Measurements from ENCODE around the gene MMD2.

DNA sequence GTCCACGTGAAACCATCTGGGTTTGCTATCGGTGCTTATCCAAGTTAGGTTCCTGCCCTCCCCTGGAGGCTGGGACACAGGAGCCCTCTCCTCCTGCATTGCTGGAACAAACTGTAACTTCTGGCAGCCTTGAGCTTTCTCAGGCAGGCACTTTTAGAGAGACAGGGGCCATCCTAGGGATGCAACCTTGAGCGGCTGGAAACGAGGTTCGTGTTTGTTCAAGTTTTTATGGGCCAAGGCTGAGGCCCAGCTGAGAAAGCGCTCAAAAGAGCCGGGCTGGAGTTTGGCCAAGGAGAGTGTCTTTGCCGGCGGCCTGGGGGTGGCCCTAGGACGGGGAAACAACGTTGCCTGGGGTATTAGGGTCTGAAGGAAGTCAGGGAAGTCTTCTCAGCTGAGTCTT lies 5.5 kb upstream of the MMD2 start:
- TF ChIP-seq, protein P1, sequence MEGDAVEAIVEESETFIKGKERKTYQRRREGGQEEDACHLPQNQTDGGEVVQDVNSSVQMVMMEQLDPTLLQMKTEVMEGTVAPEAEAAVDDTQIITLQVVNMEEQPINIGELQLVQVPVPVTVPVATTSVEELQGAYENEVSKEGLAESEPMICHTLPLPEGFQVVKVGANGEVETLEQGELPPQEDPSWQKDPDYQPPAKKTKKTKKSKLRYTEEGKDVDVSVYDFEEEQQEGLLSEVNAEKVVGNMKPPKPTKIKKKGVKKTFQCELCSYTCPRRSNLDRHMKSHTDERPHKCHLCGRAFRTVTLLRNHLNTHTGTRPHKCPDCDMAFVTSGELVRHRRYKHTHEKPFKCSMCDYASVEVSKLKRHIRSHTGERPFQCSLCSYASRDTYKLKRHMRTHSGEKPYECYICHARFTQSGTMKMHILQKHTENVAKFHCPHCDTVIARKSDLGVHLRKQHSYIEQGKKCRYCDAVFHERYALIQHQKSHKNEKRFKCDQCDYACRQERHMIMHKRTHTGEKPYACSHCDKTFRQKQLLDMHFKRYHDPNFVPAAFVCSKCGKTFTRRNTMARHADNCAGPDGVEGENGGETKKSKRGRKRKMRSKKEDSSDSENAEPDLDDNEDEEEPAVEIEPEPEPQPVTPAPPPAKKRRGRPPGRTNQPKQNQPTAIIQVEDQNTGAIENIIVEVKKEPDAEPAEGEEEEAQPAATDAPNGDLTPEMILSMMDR (IDR thresholded peaks at IDR 0.05; ENCODE audit: low read depth, low read length, poor library complexity, severe bottlenecking), result no peak
- TF ChIP-seq EZH2phosphoT487 (IDR thresholded peaks at IDR 0.05; ENCODE audit: borderline replicate concordance, low read length), result no peak
